HG03280 (cell line): ENCODE results near the gene CD247.

Experiments used
- ATAC-seq: cut with Tn5 transposase; IDR thresholded peaks from one replicate; pipeline ENCODE4 v1.9.1; 2021; ENCODE audit warnings: mild to moderate bottlenecking, moderate library complexity; ENCODE audit not compliant: unreplicated experiment

Gene CD247

GRCh38 chr1:167419245-167419644 lies 99.1 kb downstream of the CD247 start:
- ATAC-seq: no peak

- ATAC-seq: no peak
Observed at GRCh38 chr1:167418391-167418790, 99.9 kb downstream of the CD247 start.

- ATAC-seq: no peak
Observed at GRCh38 chr1:167416506-167416905, 101.8 kb downstream of the CD247 start.

- no peak for ATAC-seq
Observed at GRCh38 chr1:167413328-167413727, 105.0 kb downstream of the CD247 start.

- ATAC-seq: no peak
Observed at GRCh38 chr1:167412920-167413319, 105.4 kb downstream of the CD247 start.

- no peak for ATAC-seq
Observed at GRCh38 chr1:167412072-167412471, 106.3 kb downstream of the CD247 start.

- ATAC-seq: no peak
Observed at GRCh38 chr1:167409183-167409582, 109.1 kb downstream of the CD247 start.

GRCh38 chr1:167408355-167408754 lies 110.0 kb downstream of the CD247 start:
- no peak for ATAC-seq

GRCh38 chr1:167404908-167405307 lies 113.4 kb downstream of the CD247 start:
- ATAC-seq: no peak

GRCh38 chr1:167404161-167404888 lies 114.0 kb downstream of the CD247 start:
- no peak for ATAC-seq

GRCh38 chr1:167401260-167401873 lies 117.0 kb downstream of the CD247 start:
- no peak for ATAC-seq

- no peak for ATAC-seq
Observed at GRCh38 chr1:167400359-167400953, 117.9 kb downstream of the CD247 start.

GRCh38 chr1:167392200-167392696 lies 126.1 kb downstream of the CD247 start:
- no peak for ATAC-seq

- no peak for ATAC-seq
Observed at GRCh38 chr1:167388976-167389375, 129.4 kb downstream of the CD247 start.

- no peak for ATAC-seq
Observed at GRCh38 chr1:167387251-167387910, 130.9 kb downstream of the CD247 start.
